HEK293T (cell line): Measurements from ENCODE around the gene CALR3.

Experiments used
- ELF4 ChIP-seq: fragments of 450-650 bp; IDR thresholded peaks from 2 replicates; pipeline ENCODE4 v1.6.1; 2017; ENCODE audit warnings: antibody characterized with exemption
- FOXA1 ChIP-seq: fragments of 450-650 bp; IDR thresholded peaks from 2 replicates; pipeline ENCODE4 v1.6.1; 2016; ENCODE audit warnings: mild to moderate bottlenecking
- FOXM1 ChIP-seq: fragments of 450-650 bp; IDR thresholded peaks from 2 replicates; pipeline ENCODE4 v1.6.1; 2017; ENCODE audit warnings: mild to moderate bottlenecking, borderline replicate concordance
- HDGF ChIP-seq: fragments of 450-650 bp; IDR thresholded peaks from 2 replicates; pipeline ENCODE4 v1.6.1; 2017; ENCODE audit warnings: antibody characterized with exemption, borderline replicate concordance
- NFRKB ChIP-seq: fragments of 450-650 bp; IDR thresholded peaks from 2 replicates; pipeline ENCODE4 v1.6.1; 2016; ENCODE audit warnings: mild to moderate bottlenecking, moderate library complexity
- SP1 ChIP-seq: fragments of 450-650 bp; IDR thresholded peaks from 2 replicates; pipeline ENCODE4 v1.6.1; 2017
- SUZ12 ChIP-seq: fragments of 450-650 bp; IDR thresholded peaks from 2 replicates; pipeline ENCODE4 v1.6.1; 2016; ENCODE audit warnings: mild to moderate bottlenecking
- TARDBP ChIP-seq: fragments of 450-650 bp; IDR thresholded peaks from 2 replicates; pipeline ENCODE4 v1.6.1; 2016
- ZNF384 ChIP-seq: fragments of 450-650 bp; IDR thresholded peaks from 2 replicates; pipeline ENCODE4 v1.6.1; 2016

DNA sequence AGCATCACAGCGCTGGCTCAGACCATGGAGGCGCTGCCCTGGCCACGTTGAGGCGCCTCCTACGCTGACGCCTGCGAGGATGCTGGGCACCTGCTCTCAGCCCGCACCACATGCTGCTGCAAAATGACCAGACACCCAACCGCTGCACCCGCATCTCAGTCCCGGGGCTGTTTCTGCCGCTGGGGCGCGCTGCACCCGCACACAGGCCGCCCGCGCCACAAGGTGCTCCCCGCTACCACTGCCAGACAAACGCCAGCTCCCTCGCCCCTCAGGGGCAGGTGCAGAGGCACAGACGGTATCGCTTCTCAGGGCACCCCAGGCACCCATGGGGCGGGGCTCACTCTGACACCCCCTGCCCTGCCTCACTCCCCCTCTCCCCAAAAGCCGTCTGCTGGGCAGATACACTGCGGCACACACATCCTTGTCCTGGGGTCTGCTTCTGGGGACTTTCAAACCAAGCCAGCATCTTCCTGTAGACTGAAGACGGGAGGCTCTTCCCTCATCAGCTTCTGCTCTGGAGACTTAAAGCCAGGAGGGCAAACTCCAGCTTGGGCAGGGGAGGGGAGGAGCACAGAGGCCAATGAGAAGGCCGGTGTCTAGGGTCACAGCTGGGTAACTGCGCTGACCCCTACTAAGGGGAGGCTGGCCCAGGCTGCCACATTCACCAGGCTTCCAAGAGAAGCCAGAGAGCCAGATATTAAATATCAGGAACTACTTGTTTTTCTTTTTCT is 29.9 kb upstream of the CALR3 start:
- TF ChIP-seq TARDBP (no peak), NFRKB (no peak), ELF4 (no peak), HDGF (no peak), FOXA1 (no peak), ZNF384 (no peak), SP1 (no peak), FOXM1 (no peak), SUZ12 (no peak)
